Esophagus muscularis mucosa (tissue), 4 donors: ENCODE data around the gene MAPK4.
"Not testable (repeated sequence)": the region's sequence is repeated elsewhere in the genome, so short reads cannot be mapped to it uniquely, and the experiment has no call there.

ENCODE experiments used
- CTCF ChIP-seq, 3 experiments: fragments of 200-600 bp in 2 of 3; fragments of 450-650 bp in 1 of 3; sonication (generic) in 2 of 3; IDR thresholded peaks; one replicate each; pipeline ENCODE4 v1.5.1; 2017 to 2019; ENCODE audit warnings: antibody characterized with exemption in 3 of 3, mild to moderate bottlenecking in 2 of 3, moderate library complexity in 1 of 3
- EP300 ChIP-seq: sonication (generic); formaldehyde crosslinking; IDR thresholded peaks from one replicate; pipeline ENCODE4 v1.6.1; 2017; ENCODE audit warnings: antibody characterized with exemption
- POLR2A ChIP-seq: fragments of 450-650 bp; IDR thresholded peaks from one replicate; pipeline ENCODE4 v1.6.1; 2017; ENCODE audit warnings: antibody characterized with exemption, moderate library complexity, mild to moderate bottlenecking, low read depth
- POLR2AphosphoS5 ChIP-seq, 2 donors: sonication (generic); formaldehyde crosslinking; IDR thresholded peaks; one replicate each; pipeline ENCODE4 v1.6.1; 2017; ENCODE audit warnings: antibody characterized with exemption in 2 of 2

GRCh38 chr18:50573196-50573595, 13.3 kb downstream of the MAPK4 start:
- not testable (repeated sequence) for TF ChIP-seq CTCF (IDR thresholded peaks at IDR 0.05); POLR2A; POLR2AphosphoS5 (IDR thresholded peaks at IDR 0.05); EP300
